ENCODE results near the gene ARHGEF11.
A peak's percentile ranks its signal among the peaks of the same experiment; 100 is the strongest.
"Not testable (repeated sequence)": the region's sequence is repeated elsewhere in the genome, so short reads cannot be mapped to it uniquely, and the experiment has no call there.

Gene ARHGEF11

GRCh38 chr1:156927215-156928042, 118.1 kb downstream of the ARHGEF11 start:
- DNase-seq = peak; percentile 85

GRCh38 chr1:156926695-156927094, 118.8 kb downstream of the ARHGEF11 start:
- DNase-seq = not testable (repeated sequence)

- peak; percentile 76 for DNase-seq
These were observed 119.4 kb downstream of the ARHGEF11 start for GRCh38 chr1:156926175-156926574.

- no peak for DNase-seq
These were observed 120.2 kb downstream of the ARHGEF11 start for GRCh38 chr1:156925154-156926010.

- no peak for DNase-seq
These were observed 120.9 kb downstream of the ARHGEF11 start for GRCh38 chr1:156924478-156925153.

- DNase-seq = no peak
These were observed 121.7 kb downstream of the ARHGEF11 start for GRCh38 chr1:156923670-156924477.

GRCh38 chr1:156922986-156923669, 122.4 kb downstream of the ARHGEF11 start:
- no peak for DNase-seq

- DNase-seq = no peak
These were observed 124.5 kb downstream of the ARHGEF11 start for GRCh38 chr1:156921053-156921529.

- DNase-seq = peak; percentile 87
These were observed 125.1 kb downstream of the ARHGEF11 start, which contains the start of gene LRRC71 for GRCh38 chr1:156920233-156921052. TSS of gene LRRC71 (plus strand) at chr1:156920632. CDS start at chr1:156920804, 172 bp downstream.

- DNase-seq = no peak
These were observed 131.1 kb downstream of the ARHGEF11 start for GRCh38 chr1:156914440-156914856.

GRCh38 chr1:156913809-156914387, 131.6 kb downstream of the ARHGEF11 start:
- no peak for DNase-seq

GRCh38 chr1:156912861-156913808, 132.4 kb downstream of the ARHGEF11 start:
- DNase-seq = no peak

GRCh38 chr1:156912310-156912709, 133.2 kb downstream of the ARHGEF11 start:
- DNase-seq = no peak

GRCh38 chr1:156911577-156912298, 133.8 kb downstream of the ARHGEF11 start:
- no peak for DNase-seq

GRCh38 chr1:156910309-156910782, 135.2 kb downstream of the ARHGEF11 start:
- peak; percentile 74 for DNase-seq

- no peak for DNase-seq
These were observed 135.9 kb downstream of the ARHGEF11 start for GRCh38 chr1:156909671-156910070.

GRCh38 chr1:156908955-156909354, 136.6 kb downstream of the ARHGEF11 start:
- DNase-seq = no peak

- no peak for DNase-seq
These were observed 137.0 kb downstream of the ARHGEF11 start for GRCh38 chr1:156908541-156908940.

Data from activated CD4-positive, alpha-beta T cell treated with anti-CD3 and anti-CD28 coated beads for 48 hours (primary cell).